ENCODE measurements around the gene MADD. TPM values are rescaled to one million over a fixed set of nuclear protein-coding genes. Genes with fewer than 3 reads are reported as not detected.
A peak's percentile ranks its signal among the peaks of the same experiment; 100 is the strongest.

The MADD gene
- total RNA-seq, 2 donors from 2014 or later, result 155 to 209 TPM

- no peaks in the 10 kb centered on the region for H3K27me3 Mint-ChIP-seq
Observed at GRCh38 chr11:47348131-47348802, 78.3 kb downstream of the MADD start.

DNA sequence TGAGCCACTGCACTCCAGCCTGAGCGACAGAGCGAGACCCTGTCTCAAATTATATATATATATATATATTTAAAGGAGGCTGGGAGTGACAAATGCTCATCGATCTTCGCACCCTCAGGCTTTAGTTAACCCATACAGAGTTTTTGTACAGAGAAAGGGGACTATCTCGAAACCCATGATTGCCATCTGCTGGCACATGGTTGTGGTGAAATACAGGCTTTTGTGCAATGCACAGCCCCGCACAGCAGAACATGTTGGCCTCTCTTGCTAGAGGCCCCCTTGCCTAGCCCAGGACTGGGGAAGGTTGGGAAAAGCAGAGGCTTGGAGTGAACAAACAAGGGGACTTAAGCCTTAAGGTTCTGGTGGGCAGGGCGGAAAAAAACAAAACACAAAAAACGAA is 78.9 kb downstream of the MADD start:
- Mint-ChIP-seq H3K27ac (no peak overlapping the region), H3K4me3 (no peak overlapping the region), H3K27me3 (no peaks in the 10 kb centered on the region), H3K36me3 (ENCODE audit: low read depth) (no peaks in the 10 kb centered on the region), H3K4me1 (no peaks in the 10 kb centered on the region)
- ATAC-seq (no peak), DNase-seq (no peak)
- H3K9me3 ChIP-seq (ENCODE audit: control insufficient read depth, low read length, poor library complexity, severe bottlenecking), result no peaks in the 10 kb centered on the region

More at GRCh38 chr11:47348131-47348802, 78.3 kb downstream of the MADD start:
- Mint-ChIP-seq H3K36me3 (ENCODE audit: low read depth) (no peaks in the 10 kb centered on the region), H3K4me1 (no peaks in the 10 kb centered on the region), H3K27ac (no peak overlapping the region), H3K4me3 (no peak overlapping the region)
- DNase-seq (no peak), ATAC-seq (no peak)
- H3K9me3 ChIP-seq (ENCODE audit: control insufficient read depth, low read length, poor library complexity, severe bottlenecking), result no peaks in the 10 kb centered on the region

DNA sequence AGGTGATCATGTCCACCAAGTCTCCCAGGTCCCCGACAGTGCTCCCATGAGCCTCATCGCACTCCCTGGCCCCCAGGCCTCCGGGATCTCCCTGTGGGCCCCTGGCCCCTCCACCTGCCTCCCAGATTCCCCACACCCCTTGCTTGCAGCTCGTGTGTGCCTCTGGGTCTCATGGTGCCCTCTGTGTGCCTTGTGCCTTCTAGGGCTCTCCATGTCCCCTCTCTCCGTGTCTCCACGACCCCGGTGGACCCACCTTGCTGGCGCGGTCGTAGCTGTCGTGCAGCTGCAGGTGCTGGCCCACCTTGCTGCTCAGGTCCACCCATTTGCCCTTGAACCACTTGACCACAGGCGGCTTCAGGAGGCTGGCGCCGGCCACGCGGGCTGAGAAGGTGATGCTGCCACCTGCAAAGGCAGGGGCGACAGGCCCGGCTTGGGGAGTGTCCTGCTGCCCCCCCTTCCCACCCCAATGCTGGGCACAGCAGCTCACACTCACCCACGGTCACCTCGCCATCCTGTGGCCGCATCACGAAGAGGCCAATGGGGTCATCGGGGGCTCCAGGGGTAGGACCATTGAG is 79.7 kb downstream of the MADD start:
- no peak for DNase-seq
- Mint-ChIP-seq H3K27ac (no peak overlapping the region), H3K27me3 (no peaks in the 10 kb centered on the region), H3K36me3 (ENCODE audit: low read depth) (no peaks in the 10 kb centered on the region), H3K4me1 (no peaks in the 10 kb centered on the region), H3K4me3 (no peak overlapping the region)
- H3K9me3 ChIP-seq (ENCODE audit: control insufficient read depth, low read length, poor library complexity, severe bottlenecking), result no peaks in the 10 kb centered on the region
- ATAC-seq, result no peak

DNA sequence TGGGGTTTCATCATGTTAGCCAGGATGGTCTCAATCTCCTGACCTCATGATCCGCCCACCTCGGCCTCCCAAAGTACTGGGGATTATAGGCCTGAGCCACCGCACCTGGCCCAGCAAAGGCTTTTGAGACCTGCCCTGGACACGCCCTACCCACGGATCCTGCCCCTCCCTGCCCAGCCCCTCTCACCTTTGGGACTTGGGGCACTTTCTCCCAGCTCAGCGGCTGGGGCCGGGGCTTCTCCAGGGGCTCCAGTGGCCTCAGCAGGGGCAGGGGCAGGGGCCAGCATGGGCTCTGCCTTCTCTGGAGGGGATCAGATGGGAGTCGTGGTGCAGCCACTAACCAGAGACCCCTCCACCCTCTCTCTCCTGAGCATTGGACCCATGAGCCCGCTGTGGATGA is 80.4 kb downstream of the MADD start:
- Mint-ChIP-seq H3K36me3 (ENCODE audit: low read depth) (no peaks in the 10 kb centered on the region), H3K27ac (no peak overlapping the region), H3K4me3 (no peak overlapping the region), H3K27me3 (no peaks in the 10 kb centered on the region), H3K4me1 (no peaks in the 10 kb centered on the region)
- H3K9me3 ChIP-seq (ENCODE audit: control insufficient read depth, low read length, poor library complexity, severe bottlenecking), result no peaks in the 10 kb centered on the region
- DNase-seq, result no peak
- ATAC-seq, result no peak

DNA sequence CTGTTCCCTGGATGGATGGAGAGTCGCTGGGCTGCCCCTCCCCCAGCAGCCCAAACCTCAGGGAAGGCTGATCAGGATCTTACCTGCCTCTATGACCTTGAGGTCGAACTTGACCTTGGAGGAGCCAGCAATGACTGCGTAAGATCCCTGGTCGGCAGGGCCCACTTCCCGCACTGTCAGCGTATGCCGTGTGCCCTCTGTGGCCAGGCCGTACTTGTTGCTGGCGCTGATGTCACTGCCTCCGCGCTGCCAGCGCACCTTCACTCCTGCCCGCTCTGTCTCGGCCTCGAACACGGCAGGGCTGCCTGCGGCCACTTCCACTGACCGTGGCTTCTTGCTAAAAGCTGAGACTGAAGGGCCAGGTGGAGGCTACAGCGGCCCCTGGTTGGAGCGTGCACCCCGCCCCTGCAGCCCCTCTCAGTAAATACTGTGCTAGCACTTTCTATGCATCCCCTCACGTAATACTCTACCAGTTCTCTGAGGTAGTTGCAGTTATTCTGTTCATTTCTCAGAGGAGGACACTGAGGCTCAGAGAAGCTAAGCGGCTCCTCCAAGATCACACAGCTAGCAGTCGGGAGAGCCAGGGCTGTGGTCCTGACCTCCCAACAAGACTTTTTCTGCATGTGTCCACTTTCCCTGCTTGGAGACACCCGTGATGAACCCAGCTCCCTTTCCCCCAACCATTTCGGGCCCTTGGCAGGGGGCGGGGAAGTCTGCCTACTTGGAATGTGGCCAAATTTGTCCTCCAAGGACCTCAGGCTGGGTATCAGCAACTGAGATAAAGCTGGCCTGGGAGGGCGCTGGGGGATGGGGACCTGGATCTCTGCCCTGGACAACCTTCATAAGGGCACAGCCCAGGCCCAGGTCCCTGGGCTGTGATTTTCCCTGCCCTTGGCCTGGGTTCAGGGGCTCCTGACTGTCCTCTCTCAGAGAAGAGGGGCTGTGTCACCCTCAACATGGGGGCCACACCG is 81.5 kb downstream of the MADD start:
- H3K4me1 Mint-ChIP-seq, result no peaks in the 10 kb centered on the region
- no peak for DNase-seq
- no peaks in the 10 kb centered on the region for H3K27me3 Mint-ChIP-seq
- no peak overlapping the region for H3K4me3 Mint-ChIP-seq
- no peak for ATAC-seq
- no peaks in the 10 kb centered on the region for H3K36me3 Mint-ChIP-seq (ENCODE audit: low read depth)
- no peak overlapping the region for H3K27ac Mint-ChIP-seq
- no peaks in the 10 kb centered on the region for H3K9me3 ChIP-seq (ENCODE audit: control insufficient read depth, low read length, poor library complexity, severe bottlenecking)

- ATAC-seq (no peak), DNase-seq (no peak)
- no peaks in the 10 kb centered on the region for H3K27me3 Mint-ChIP-seq
- H3K4me1 Mint-ChIP-seq, result no peaks in the 10 kb centered on the region
- peak within 1 kb of the TSS; percentile 43 for H3K27ac Mint-ChIP-seq
- H3K36me3 Mint-ChIP-seq (ENCODE audit: low read depth), result no peaks in the 10 kb centered on the region
- no peak within 1 kb of the TSS for H3K4me3 Mint-ChIP-seq
- H3K9me3 ChIP-seq (ENCODE audit: control insufficient read depth, low read length, poor library complexity, severe bottlenecking), result no peaks in the 10 kb centered on the region
Observed at GRCh38 chr11:47352556-47352955, 82.6 kb downstream of the MADD start, which contains the start of gene MYBPC3. MYBPC3 (minus strand) TSS chr11:47352702; CDS start chr11:47352647, 55 bp downstream.

- no peak for ATAC-seq
- Mint-ChIP-seq H3K27me3 (no peaks in the 10 kb centered on the region), H3K27ac (no peak overlapping the region)
Observed at GRCh38 chr11:47353978-47354774, 84.2 kb downstream of the MADD start.

DNA sequence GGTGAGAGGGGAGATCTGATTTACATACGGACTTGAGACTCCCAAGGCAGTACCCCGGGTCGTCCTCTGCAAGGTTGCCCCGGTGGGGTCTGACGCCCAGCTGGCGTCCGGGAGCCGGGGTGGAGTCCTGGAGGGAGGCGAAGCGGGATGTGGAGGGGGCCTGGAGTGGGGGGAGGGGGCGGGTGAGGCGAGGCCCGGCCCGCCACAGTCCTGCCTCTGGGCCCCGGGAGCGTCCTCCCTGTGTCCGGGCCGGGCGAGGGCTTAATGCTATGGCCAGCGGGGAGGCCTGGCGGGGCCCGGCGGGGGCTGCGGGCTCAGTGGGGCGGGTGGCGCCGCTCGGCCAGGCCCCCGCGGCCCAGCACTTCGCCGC is 85.0 kb downstream of the MADD start:
- no peak overlapping the region for H3K27ac Mint-ChIP-seq

More at GRCh38 chr11:47353978-47354774, 84.2 kb downstream of the MADD start:
- H3K9me3 ChIP-seq (ENCODE audit: control insufficient read depth, low read length, poor library complexity, severe bottlenecking), result no peaks in the 10 kb centered on the region
- Mint-ChIP-seq H3K4me1 (peaks cover 1% of the 10 kb centered on the region), H3K36me3 (ENCODE audit: low read depth) (no peaks in the 10 kb centered on the region), H3K4me3 (no peak overlapping the region)
- DNase-seq, result no peak

DNA sequence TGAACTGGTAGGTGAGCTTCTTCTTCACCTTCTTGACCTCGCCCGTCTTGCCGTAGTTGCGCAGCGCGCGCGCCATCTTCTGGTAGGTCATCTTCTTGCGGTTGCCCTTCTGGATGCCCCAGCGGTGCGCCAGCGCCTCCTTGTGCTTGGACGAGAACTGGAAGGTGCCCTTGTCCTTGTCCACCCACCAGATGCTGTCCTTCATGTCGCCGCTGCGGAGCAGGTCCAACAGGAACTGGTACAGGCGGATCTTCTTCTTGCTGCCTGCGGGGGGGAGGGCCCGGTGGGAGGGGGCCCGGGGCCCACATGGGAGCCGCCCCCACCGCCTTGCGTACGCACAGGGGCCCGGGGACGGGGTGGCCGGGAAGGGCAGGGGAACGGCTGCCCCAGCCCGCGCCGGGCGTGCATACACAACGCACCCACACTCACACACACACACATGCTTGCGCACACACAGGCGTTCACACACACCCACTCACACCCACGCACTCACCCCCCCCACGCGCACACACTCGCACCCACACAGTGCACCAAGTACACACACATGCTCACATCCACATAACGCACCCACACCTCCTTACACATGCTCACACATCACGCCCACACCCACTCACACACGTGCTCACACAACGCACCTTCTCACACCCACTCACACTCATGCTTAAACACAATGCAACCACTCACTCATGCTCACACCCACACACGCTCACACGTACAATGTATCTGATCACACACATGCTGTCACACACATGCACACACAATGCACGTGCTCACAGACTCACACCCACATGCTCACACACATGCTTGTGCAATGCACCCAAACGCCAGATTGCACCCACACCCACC is 85.6 kb downstream of the MADD start:
- H3K4me1 Mint-ChIP-seq, result peaks cover 3% of the 10 kb centered on the region
- DNase-seq, result no peak
- no peak overlapping the region for H3K4me3 Mint-ChIP-seq
- no peak for ATAC-seq
- H3K9me3 ChIP-seq (ENCODE audit: control insufficient read depth, low read length, poor library complexity, severe bottlenecking), result no peaks in the 10 kb centered on the region
- H3K36me3 Mint-ChIP-seq (ENCODE audit: low read depth), result no peaks in the 10 kb centered on the region
- no peak overlapping the region for H3K27ac Mint-ChIP-seq
- H3K27me3 Mint-ChIP-seq, result no peaks in the 10 kb centered on the region

More for the DNA sequence above, 85.0 kb downstream of the MADD start:
- Mint-ChIP-seq H3K27me3 (no peaks in the 10 kb centered on the region), H3K4me1 (peaks cover 3% of the 10 kb centered on the region), H3K36me3 (ENCODE audit: low read depth) (no peaks in the 10 kb centered on the region), H3K4me3 (no peak overlapping the region)
- ATAC-seq, result no peak
- DNase-seq, result no peak
- no peaks in the 10 kb centered on the region for H3K9me3 ChIP-seq (ENCODE audit: control insufficient read depth, low read length, poor library complexity, severe bottlenecking)

DNA sequence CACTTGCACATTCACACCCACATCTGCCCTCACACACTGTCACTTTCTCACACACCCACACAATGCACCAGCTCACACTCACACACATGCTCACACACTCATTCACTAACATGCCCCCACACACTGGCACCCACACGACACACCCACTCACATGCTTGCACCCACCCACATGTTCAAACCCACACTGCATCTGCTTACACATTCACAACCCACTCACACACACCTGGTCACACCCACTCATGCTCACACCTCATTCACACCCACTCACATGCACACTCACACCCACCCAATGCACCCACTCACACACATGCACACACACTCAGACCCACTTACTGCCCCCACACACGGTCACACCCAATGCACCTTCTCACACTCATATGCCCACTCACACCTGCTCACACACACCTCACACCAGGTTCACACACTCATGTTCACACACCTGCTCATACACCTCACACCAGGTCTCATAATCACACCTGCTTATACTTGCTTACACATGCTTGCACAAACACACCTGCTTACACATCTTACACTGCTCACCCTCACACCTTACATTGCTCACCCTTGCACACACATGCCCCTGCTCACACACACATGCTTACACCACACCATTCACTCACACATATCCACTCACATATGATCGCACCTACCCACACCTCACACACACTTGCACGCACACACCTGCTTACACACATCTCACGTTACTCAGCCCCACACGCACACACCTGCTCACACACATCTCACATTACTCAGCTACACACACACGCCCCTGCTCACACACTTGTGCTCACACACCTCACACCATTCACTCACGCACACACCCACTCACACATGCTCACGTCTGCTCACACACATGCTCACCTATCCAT is 86.4 kb downstream of the MADD start:
- Mint-ChIP-seq H3K36me3 (ENCODE audit: low read depth) (no peaks in the 10 kb centered on the region), H3K27ac (no peak overlapping the region)
- ATAC-seq, result no peak

GRCh38 chr11:47356998-47357329 is 87.0 kb downstream of the MADD start:
- ATAC-seq (no peak), DNase-seq (no peak)
- Mint-ChIP-seq H3K36me3 (ENCODE audit: low read depth) (no peaks in the 10 kb centered on the region), H3K27me3 (no peaks in the 10 kb centered on the region), H3K27ac (no peak overlapping the region), H3K4me3 (no peak overlapping the region), H3K4me1 (peaks cover 5% of the 10 kb centered on the region)
- no peaks in the 10 kb centered on the region for H3K9me3 ChIP-seq (ENCODE audit: control insufficient read depth, low read length, poor library complexity, severe bottlenecking)

More for the DNA sequence above, 86.4 kb downstream of the MADD start:
- H3K4me1 Mint-ChIP-seq, result peaks cover 5% of the 10 kb centered on the region
- H3K27me3 Mint-ChIP-seq, result no peaks in the 10 kb centered on the region
- H3K9me3 ChIP-seq (ENCODE audit: control insufficient read depth, low read length, poor library complexity, severe bottlenecking), result no peaks in the 10 kb centered on the region
- no peak for DNase-seq
- no peak overlapping the region for H3K4me3 Mint-ChIP-seq
